Stimulated activated CD8-positive, alpha-beta memory T cell treated with anti-CD3 and anti-CD28 coated beads, Interleukin-12 subunit alpha, Interleukin-12 subunit beta, amount 100 ng/mL, for 1 hour (primary cell): ENCODE results near the gene PRRT1B.

Source experiments
- DNase-seq: peaks from one replicate; pipeline ENCODE4 v3.0.0-alpha.2; 2020; ENCODE audit warnings: low read depth

PRRT1B gene

DNA sequence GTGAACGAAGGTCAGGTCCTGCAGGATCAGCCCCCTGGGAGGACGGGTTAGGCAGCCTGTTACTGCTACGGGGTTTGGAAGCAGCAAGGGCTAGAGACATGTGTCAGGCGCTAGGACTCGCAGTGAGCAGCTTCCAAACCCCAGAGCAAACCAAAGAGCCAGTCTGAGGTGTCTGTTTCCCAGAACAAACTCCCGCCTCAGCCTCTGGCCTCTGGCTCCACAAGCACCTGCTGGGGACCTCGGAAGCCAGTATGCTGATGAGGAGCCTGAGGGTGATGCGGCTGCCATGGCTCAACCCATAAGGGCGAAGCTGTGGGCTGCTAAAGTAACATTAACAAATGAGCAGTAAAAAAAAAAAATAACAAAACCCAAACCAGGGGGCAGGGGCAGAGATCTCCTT lies 35.0 kb downstream of the PRRT1B start:
- no peak for DNase-seq

DNA sequence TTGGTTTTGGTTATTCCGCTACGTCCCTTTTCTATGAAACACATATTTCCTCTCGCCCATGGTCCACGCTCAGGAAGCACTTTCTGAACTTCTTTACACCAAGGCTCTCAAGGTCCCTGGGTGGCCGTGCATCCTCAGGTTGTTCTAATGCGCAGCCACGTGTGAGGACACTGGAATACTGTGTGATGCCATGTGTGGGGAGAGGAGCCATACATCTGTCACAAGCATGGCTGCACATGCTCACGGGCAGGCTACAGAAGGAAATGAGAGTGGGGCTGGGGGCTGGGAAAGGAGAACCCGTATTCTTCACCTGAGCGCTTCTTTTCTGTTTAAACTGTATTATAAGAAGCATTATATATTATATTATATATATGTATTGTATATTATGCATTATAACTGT lies 36.7 kb downstream of the PRRT1B start:
- no peak for DNase-seq

DNA sequence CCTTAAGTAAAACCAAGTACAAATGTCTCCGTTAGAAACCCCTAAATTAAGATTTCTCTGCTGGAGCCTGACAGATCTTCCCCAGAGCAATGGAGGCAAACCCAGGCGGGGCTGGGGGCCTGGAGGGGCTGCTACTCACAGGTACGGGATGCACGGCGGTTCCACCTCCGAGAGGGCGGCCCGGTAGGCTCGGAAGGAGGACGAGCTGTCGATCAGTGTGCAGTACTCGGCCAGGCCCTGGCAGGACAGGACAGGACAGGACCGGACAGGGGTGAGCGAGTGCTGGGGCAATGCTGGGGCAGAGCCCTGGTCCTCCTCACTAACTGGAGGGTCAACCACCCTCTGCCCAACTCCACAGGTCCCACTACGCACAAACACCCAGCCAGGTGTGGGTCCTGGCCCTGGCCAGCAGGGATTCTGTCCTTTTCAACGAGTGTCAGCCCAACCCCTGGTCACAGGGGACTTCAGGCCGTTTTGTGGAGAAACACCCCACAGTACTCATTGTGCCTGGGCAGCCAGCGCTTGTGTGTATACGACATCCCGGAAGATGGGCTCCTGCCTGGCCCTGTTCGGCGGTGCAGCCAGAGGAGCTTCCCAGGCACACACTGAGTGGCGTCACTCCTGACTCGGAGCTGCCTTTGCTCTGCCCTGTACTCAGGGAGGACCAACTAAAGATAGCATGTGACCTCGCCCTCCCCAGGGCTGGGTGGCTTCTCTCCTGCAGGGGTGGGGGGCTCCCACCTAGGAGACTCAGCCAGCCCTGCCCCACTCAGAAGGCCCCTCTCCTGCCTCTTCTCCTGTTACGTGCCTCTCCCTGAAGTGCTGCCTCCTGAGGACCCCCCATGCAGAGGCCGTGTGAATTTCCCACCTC lies 37.4 kb downstream of the PRRT1B start:
- no peak for DNase-seq

DNA sequence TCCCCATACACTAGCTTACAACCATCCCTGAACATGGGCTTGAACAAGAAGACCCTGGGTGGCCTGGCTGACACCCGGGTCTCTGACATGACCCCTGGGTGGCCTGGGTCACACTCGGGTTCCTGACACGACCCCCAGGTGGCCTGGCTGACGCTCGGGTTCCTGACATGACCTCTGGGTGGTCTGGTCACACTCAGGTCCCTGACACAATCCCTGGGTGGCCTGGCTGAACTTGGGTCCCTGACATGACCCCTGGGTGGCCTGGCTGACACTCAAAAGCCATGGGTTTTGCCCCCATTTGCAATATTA lies 38.0 kb downstream of the PRRT1B start:
- no peak for DNase-seq

DNA sequence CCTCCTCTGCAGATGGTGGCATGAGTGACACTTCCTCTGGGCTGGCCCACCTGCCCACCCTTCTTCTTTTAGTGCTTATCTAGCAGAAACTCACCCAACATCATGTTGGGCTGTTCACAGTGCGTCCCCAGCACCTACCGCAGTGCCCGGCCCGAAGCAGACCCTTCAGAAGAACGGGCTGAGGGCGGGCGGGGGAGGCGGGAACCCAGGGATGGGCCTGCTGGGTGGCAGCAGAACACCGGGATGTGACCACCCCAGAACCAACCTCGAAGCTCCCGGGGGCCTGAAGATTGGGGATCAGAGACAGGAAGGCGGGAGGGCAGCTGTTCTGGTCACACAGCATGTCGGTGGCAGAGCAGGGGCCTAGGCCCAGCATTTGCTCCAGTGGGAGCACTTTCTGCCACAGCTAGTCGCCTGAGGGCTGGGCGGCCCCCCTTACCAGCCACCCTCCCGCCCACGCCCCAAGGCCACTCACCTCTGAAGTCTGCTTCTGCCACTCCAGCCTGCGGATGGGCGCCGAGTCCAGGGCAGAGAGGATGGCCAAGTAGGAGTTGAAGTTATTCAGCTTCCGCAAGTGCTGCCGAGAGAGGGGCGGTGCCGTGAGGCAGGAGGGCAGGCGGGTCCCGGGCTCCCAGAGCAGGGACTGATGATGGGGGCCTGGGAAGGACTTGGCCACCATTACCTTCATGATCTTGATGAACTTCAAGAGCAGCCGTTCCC lies 38.7 kb downstream of the PRRT1B start:
- no peak for DNase-seq

DNA sequence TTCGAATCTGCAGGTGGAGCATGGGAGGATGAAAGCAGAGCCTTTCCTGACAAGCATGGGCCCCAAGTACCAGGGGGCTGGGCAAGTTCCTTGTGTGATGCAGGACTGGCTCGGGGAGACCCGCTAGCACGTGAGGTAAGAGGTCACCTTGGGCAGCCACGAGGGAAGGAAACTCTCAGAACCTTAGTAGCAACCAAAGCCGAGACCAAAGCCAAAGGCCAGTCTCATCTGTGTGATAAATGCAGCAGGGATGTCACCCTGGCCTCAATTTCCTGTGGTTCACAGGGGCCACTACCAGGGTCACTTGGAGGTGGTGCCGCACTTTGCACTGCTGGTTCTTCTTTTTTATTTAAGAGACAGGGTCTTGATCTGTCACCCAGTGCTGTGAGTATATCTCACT lies 39.5 kb downstream of the PRRT1B start:
- DNase-seq = no peak

DNA sequence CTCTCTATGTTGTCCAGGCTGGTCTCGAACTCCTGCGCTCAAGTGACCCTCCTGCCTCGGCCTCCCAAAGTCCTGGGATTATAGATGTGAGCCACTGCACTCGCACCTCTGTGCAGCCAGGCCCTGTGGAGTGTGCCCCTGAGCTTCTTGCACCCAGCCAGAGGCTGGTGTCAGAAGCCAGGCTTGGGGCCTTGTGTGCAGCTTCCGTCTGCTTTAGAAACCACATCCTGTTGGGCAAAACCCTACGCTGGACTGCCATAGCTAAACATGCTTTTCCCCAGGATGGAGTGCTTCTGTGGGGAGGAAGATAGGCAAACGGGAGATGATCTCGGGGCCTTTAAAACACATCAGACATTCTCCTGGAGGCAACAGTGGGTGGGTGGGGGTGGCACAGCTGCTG lies 40.1 kb downstream of the PRRT1B start:
- DNase-seq = no peak

DNA sequence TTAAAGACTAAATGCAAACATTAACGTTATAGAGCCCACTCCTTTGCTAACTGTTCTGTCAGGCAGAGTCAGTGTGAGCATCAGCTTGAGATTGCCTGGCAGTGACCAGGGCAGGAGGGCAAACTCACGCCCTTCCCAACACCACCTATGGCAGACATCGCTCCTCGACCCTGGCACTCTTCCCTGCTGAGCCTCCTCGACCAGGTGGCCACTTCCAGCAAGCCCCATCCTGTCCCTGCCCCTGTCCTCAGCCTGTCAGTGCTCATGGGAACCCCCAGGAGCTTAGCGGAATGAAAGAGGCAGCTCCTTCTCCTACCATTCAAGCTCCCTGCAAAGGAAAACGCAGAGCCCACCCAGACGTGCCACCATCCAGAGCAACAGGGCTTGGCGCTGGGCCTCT lies 42.0 kb downstream of the PRRT1B start:
- no peak for DNase-seq

DNA sequence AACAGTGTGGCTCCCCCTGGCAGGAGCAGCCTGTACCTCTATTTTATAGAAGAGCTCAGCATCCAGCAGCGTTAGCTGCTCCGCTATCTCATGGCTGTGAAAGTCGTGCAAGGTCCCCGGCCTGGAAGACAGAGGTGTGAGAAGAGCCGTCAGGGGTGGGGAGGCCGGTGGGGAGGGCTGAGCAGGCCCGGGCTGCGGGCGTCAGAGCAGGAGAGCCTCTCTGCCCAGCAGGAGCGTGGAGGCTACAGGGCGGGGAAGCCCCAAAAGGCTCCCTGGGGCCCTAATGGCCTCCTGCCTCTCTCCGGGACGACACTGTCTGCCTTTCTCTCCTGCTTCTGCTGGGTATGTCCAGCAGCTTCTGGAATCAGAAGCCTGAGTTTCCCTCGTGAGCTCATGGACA lies 42.6 kb downstream of the PRRT1B start:
- DNase-seq = no peak

DNA sequence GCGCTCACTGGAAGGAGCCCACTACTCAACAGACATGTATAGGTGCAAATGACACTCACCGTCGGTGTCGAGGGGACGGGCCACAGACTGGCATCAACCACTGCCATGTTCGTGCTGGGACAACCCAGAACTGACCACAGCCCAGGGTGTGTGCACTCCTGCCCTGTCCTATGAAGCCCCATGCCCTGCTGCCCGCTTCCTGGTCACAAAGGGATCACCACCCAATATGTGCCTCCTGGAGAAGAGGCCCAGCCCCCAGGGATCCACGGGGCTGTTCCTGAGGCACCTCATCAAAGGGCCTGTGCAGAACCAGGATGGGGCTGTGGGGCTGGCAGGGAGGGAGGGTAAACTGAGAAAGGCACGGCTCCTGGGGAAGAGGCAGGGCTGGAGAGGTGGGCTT lies 43.1 kb downstream of the PRRT1B start:
- no peak for DNase-seq

DNA sequence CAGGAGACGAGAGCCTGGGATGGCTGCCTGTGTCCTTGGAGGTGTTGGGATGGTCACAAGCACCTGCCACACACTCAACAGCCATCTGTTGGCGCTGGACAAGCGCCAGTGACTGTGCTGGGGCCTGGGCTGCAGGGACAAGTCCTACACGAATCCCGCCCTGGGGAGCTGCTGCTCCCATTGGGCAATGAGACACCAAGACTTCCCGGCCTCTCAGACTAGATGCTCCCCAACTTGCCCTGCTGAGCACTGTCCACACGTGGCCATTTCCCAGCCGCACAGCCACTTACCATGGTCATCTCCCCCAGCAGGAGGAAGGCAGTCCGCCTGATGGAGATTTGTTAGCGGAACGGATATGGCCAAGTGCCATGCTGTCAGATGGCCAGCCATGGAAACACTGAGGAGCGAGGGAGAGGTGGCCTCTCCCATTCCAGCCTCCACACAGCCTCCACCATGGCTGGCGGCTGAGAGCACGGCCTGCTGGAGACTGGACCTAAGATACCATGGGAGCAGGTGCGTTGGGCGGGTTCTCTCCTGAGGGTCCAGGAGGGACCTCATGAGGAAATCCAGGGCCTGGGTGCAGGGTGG lies 43.9 kb downstream of the PRRT1B start:
- no peak for DNase-seq

DNA sequence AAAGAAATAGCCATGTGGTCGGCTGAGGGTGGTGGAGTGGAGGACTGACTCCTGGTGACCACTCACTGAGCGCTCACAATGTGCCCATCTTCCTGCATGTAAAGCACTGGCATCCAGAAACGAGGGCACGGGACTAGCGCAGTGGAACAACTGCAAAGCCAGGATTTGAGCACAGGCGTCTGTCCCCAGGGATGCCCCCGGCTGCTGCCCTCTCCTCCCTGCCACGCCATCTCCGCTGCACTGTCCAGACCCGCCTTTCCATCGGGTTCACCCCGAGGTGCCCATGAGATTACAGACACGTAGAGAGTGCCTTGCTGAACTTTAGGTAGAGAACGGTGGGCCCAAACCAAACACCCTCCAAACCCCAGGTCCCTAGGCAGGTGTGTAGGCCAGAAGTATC lies 44.7 kb downstream of the PRRT1B start:
- no peak for DNase-seq

DNA sequence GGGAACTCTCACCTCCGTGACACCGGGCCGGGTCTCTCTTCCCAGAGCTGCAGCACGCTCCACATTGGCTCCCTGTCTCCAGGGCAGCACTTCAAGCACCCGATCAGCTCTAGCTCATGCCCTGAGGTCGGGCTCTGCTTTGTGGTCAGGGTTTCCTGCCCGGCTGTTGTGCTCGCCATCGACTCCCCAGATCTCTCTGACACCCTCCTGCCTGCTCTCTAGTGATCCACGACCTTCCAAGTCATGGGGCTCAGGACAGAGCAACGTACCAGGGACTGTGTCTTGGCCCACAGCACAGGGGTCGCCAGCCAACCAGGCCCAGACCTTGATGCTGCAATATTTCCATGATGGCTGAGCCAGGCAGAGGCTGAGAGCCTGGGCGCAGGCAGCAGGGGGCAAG lies 45.1 kb downstream of the PRRT1B start:
- DNase-seq = no peak

DNA sequence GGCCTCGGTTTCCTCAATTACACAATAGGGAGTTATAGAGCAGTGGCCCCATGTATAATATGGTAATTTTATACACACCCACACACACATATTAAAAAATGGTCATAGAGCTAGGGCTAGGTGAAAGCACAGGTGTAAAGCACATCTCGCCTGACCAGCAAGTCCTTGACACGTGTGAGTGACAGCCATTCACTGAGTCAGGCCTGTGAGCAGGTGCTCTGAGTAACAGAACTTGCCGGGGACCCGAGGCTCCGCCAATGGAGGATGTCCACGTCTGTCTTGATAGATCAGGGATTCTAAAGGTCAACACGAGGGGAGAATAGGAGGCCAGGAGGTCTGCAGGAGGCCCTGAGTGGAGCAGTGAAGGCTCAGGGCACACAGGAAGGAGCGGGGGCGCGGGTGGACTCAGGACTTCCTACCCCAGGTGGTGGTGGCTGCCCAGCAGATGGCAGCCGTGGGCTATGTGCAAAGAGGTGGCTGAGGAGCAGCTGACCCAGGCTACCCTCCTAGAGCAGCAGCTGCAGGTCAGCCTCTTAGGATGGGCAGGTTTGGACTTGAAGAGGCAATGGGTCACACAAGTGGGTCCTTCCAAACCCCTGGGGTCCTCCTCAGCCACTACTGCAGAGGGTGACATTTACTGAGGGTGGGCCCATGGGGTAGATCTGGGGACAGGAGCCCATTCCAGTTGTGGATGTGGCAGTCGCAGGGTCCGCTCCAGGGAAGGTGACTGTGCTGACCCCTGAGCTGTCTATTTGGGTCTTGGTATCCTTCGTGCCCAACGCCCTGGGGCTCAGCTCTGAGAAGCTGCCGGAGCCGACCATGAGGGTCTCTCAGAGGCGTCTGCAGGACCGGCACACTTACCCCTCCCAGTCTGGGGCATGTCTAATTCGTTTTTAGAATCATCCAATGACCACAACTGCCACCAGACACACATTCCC lies 45.9 kb downstream of the PRRT1B start:
- DNase-seq = peak; percentile 56

DNA sequence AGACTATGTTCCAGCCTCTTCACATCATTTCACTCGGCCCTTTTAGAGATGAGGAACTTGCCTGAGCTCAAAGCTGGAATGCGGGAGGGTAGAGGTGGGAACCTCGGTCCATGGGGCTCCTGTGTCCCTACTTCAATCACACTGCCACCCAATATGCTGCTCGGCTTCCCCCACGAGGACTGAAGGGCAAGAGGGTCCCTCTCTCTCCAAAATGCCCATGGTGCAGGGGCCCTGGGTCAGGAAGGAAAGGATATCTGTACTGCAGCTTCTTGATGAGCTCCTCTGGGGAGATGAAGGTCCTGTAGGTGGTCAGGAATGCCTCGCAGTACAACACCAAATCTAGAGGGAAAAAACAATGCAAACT lies 46.5 kb downstream of the PRRT1B start:
- DNase-seq = no peak

DNA sequence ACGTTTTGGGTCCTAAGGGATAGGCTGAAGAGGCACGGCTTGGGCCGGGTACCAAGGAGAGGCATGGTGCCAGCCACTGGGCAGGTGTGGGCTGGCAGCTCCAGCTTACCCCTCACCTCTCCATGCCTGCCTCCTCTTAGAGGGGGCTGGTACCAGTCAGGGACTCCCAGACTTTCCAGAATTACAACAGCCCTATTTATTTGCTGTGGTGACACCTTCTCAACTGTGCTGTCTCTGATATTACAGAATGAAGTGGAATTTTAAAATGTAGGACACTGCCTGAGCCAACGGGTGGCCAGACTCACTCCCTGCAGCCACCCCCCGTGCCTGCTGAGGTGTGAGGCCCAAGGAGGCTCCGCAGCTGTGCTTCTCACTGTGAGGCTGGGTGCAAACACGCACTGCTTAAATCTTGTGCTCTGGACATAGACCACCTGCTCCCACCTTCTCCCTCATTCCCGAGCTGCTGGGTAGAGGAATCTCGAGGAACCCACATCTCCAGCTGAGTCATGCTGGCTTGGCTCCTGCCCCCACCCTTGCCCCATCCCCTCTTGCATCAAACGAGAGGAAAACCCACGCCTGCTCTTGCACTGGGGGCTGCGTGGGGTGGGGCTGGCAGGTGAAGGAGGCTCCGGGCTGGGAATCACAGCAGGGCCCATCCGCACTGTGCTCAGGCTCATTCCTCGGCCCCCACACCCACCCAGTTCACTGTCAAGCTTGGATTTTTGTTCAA lies 47.9 kb downstream of the PRRT1B start:
- DNase-seq = no peak

DNA sequence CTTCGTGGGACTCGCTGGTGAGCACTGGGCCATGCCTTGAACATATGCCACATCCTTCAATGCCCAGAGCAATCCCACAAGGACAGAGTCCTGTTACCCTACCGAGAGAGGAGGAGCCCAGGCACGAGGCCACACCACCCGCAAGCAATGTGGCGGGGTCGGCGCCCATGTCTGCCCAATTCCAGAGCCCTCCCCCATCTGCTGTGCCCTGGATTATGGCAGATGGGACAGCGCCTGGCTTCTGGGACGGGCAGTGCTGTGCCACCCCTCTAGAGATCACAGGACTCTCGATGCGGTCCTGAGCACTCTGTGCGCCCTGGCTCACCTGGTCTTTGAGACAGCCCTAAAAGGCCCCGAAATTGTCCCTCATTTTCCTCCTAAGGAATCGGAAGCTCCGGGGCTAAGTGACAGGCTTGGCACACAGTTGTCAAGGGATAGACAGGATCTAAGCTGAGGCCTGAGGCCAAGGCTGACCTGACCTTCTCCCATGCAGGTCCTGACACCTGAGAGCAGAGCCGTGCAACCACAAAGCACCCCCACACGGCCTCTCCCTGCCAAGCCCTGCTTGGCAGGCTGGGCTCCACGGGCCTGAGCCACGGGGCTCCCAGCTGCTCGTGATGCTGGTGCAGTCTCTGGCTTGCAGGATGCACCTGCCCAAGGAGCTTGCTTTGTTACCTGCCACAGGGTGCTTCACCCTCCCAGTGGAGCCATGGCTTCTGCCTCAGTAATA lies 48.8 kb downstream of the PRRT1B start:
- no peak for DNase-seq

DNA sequence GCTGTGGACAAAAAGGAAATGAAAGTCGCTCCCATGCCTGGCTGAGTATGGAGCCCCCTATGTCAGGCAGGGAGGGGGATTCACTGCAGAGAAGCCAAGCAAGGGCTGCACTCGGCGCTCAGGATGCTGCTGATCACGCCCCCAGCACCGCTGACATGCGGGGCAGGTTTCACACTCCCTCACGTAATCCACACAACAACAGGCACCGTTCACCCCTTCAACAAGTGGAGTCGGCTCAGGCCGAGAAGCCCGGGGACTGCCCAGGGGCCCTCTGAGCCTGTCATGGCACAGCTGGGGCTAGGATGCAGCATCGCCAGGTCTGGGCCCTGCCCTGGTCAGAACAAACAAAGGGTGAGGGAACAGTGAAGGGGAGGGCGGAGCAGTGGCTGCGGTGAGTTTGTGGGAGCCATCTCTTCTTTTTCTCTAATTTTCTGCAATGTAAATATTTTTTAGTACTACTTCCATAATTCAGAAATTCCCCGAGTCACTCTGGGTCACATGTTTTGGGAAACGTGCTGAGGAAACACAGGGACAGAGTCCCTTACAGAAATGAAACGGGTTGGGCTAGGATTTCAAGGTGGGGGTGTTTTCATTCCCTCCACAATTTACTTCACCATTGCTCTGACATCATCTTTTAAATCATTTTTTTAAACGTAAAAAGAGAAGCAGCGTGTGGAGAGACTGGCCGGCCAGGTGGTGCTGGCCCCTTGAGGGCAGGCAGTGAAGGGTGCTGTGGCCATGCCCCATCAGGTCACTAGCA lies 49.8 kb downstream of the PRRT1B start:
- DNase-seq = no peak

DNA sequence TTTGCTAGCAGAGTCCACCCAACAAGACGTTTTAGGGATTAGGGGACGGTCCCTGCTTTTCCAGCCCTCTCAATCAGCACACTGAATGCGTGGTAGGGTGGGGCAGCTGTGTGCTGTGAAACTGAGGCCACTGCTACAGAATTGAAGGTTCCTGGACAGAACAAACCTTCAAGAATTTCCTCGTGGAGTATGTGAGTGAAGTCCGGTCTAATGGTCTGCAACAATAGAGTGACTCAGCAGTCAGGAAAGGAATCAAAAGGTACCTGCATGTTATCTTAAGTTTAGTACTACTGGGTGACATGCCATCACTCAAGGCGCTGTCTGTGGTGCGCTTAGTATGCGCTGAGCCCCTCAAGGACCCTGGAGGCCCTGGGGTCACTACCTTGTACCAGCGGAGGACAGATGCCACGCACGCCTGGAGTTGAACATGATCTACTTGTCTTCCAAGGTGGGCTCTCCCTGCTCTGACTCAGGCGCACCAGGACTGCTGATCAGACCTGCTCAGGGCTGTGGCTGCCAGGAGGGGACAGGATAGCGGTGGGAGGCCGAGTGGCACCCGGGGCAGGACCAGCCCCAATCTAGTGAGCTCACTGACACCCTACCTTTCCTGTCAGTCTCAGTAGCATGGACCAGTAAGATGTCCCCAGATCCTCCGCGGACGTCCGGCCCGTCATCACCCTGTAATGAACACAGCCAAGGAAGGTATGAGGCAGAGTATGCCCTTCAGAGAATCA lies 50.5 kb downstream of the PRRT1B start:
- DNase-seq = no peak

DNA sequence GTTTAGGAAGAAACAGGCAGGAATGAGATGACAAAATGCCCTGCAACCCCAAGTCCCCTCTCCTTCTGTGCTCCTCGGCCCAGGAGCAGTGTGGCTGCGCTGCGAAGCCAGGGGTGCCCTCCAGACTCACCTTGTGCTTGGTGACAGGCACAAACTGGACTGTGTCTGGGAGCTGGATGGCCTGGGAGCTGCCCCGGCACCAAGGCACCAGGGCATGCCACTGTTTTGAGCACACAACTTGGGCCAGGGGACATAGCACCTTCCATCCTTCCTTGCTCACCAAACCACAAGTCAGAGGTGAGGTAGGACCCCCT lies 51.1 kb downstream of the PRRT1B start:
- DNase-seq = no peak
